GM19328 (cell line): ENCODE data around the gene IL12RB1.
"Not testable (repeated sequence)": the region's sequence is repeated elsewhere in the genome, so short reads cannot be mapped to it uniquely, and the experiment has no call there.

Source experiments
- ATAC-seq: cut with Tn5 transposase; IDR thresholded peaks from one replicate; pipeline ENCODE4 v1.9.1; 2021; ENCODE audit warnings: mild to moderate bottlenecking, moderate library complexity; ENCODE audit not compliant: unreplicated experiment

The IL12RB1 gene

DNA sequence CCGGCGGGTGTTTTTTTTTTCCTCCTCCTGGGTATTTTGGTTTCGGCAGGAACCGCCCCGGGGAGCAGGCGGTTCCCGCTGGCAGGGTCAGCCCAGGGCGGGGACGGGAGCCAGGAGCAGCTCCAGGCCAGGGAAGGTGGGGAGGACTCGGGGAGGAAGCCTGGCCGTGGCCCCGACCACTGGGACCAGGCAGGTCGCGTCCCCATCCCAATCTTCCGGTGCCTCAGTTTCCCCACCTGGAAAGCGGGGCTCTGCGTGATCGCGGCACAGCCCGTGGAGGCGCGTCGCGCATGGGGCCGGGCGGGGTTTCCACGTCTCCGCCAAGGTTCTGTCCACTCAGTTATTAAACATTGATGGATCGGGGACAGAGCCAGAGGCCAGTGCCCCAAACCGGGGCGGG lies 34.8 kb downstream of the IL12RB1 start:
- ATAC-seq = no peak

DNA sequence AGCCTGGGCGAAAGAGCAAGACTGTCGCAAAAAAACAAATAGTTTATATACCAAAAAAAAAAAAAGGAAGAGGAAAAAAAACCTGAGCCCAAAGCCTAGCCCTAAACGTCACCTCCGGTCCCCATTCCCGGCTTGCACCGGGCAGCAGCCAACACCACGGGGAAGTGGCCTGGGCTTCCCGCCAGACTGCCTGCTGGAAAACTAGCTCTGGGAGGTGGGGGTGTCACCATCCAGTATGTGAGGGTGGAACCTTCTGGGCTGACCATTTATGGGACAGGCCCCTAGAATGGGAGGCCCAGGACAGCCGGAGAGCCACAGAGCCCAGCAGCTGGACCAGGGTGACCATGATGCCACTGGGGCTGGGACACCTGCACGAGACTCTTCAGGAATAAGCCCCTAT lies 37.3 kb downstream of the IL12RB1 start:
- ATAC-seq = no peak

DNA sequence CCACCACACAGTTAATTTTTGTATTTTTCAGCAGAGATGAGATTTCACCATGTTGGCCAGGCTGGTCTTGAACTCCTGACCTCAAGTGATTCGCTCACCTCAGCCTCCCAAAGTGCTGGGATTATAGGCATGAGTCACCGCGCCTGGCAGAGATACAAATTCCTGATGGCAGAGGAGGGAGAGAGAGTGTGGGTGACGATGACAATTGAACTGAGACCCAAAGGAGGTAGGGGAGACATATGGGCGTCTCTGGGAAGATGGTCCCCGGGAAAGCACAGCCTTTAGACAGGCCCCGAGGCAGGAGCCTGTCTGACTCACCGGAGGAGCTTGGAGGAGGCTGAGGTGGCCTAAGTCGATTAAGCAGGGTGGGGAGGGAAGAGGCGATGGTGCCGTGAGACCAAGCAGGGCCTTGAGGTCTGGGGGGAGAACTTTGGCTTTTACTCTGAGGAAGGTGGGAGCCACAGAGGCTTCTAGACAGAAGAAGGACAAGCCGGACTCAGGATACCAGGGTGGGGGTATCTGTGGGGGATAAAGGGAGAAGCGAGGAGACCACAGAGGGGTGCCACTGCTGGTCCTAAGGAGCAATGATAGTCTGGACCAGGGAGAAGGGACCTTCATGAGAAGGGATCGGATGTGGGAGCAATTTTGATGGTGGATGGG lies 40.5 kb downstream of the IL12RB1 start:
- ATAC-seq = no peak

DNA sequence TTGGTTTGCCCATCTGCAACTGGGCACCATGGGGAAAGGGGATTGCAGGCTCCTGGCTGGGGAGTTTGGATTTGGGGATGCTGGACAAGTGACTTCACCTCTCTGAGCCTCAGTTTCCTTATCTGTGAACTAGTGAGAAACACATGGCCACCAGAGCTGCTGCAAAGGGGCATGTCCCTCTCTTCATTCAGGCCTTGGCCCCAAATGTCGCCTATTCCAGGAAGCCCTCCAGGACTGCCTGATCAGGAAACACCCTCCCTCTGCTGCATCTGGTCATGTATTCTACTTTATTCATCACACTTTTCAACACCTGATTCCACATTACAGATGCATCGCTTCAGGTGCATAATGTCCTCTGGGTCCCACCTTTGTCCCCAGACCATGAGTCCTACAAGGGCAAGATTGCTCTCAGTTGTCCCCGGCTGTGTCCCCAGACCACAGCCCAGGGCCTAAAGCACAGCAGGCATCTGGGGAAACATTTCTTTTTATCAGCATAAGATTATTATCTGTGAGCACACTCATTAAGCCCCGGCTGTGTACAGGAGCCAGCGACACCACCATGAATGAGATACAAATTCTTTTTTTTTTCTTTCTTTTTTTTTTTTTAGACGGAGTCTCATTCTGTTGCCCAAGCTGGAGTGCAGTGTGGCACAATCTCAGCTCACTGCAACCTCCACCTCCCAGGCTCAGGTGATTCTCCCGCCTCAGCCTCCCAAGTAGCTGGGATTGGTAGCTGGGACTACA lies 41.3 kb downstream of the IL12RB1 start:
- no peak for ATAC-seq

DNA sequence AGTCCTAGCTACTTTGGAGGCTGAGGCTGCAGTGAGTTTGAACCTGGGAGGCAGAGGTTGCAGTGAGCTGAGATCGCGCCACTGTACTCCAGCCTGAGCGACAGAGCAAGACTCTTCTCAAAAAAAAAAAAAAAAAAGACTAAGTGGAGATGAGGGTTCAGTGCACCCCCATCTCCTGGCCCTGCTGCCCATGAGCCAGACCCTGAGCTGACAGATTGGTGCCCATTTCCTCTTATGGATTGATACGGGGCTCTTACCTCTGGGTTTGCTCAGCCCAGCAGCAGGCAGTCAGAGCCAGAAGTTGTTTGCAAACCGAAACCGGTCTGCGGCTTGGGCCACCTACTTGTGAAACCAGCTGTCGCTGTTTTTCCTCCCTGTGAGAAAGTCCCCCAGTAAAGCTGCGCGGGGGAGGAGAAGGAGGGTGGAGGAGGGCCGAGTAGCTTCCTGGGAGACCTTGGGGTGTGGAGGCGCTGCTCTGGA lies 41.9 kb downstream of the IL12RB1 start:
- ATAC-seq = peak; percentile 80

DNA sequence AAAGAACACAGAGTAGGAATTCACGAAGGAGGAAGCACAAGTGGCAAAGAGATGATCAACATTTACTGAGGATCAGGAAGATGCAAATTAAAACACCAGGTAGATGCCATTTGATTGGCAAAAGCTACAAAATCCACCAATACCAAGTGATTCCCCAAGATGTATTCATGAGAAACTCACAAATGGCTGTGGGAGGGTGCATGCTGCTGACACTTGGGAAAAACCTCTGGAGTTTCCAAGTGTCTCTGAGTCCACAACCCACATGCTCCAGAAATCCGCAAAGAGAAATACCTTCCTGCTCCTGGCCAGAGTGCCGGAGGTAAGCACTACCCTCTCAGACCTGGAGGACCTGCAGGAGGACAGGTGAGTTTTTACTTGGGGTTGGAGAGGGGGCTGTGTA lies 43.1 kb downstream of the IL12RB1 start:
- ATAC-seq = no peak

DNA sequence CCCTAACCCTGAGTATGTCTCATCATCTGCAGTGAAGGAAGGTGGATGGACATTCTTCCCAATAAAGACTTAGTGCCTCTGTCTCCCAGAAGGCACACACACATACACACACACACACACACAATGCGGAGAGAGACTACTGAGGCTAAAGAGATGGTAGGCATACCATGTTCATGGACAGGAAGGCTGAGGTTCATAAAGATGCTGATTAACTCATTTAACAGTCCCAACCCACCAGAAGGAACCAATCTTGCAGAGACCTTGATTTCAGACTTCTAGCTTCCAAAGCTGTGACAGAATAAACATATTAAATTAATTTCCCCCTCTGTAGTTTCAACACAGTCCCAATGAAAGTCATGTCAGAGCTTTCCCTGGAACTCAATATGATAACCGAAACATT lies 45.7 kb downstream of the IL12RB1 start:
- no peak for ATAC-seq

DNA sequence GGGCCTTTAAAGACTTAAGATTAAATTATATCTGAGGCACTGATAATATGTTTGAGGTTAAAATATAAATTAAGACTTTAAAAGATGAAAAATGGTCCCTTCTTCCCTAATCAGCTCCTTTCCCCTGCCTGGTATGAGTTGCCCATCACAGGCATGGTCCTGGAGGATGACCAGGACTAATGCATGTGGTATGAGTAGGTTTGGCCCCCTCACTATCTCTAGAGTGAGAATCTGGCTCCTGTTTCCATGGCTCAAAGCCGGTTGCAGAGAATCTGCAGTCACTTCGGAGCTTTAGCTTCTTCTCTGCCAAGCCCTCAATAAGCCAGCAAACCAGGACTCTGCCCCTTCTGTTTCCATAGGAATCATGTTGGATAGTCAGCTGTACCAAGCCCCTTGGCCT lies 54.6 kb downstream of the IL12RB1 start:
- not testable (repeated sequence) for ATAC-seq

DNA sequence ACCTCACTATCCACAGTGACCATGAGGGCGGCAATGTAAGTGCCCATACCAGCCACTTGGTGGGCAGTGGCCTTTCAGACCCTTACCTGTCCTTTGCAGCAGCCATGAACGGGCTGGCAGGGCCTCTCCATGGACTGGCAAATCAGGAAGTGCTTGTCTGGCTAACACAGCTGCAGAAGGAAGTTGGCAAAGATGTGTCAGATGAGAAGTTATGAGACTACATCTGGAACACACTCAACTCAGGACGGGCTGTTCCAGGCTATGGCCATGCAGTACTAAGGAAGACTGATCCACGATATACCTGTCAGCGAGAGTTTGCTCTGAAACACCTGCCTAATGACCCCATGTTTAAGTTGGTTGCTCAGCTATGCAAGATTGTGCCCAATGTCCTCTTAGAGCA lies 55.3 kb downstream of the IL12RB1 start:
- not testable (repeated sequence) for ATAC-seq

DNA sequence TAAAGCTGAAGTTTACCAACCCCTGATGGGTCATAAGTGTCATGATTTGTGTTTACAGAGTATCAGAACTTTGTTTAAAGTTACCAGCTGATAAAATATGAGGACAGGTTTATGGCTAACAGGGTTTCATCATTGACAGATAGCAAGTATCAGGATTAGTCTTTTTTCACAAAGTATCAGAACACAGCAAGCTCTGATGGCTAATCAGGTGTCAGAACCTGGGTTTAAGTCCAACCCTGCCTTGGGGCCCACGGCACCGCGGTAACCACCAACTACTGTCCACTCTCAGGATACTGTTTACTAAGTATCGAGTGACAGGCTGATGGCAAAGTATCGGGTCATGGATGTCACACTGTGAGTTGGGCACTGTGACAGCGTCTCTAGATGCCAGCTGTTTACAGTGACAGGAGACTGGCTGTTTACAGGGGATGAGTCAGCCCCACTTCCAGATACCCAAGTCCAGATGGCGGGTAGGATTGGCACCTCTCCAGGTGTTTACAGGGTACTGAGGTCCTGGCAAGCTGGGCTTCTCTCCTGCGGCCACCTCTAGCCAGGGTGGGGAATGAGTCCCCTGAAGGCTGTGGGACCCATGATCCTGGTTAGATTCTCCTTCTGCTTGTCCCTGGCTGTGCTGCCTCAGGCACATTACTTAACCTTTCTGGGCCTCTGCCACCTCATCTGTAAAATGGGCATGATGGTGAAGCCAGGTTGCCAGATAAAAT lies 57.0 kb downstream of the IL12RB1 start:
- ATAC-seq = no peak

DNA sequence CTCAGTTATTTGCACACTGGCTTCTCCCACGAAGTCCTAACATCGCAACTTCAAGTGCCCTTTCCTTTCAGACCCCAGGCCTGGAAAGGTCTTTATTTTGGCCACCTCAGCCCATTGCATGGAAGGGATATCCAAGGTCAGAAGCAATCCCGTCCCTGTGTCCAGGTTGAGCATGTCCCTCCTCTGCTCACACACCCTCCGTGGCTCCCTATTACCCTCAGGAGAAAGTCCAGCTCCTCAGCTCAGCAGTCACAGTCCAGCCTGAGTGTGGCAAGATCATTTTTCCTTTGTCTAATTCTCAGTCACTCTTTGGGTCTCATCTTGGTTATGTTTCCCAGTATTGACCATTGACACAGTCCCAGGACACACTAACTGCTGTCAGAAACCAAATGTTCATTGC lies 59.6 kb downstream of the IL12RB1 start:
- ATAC-seq = no peak

DNA sequence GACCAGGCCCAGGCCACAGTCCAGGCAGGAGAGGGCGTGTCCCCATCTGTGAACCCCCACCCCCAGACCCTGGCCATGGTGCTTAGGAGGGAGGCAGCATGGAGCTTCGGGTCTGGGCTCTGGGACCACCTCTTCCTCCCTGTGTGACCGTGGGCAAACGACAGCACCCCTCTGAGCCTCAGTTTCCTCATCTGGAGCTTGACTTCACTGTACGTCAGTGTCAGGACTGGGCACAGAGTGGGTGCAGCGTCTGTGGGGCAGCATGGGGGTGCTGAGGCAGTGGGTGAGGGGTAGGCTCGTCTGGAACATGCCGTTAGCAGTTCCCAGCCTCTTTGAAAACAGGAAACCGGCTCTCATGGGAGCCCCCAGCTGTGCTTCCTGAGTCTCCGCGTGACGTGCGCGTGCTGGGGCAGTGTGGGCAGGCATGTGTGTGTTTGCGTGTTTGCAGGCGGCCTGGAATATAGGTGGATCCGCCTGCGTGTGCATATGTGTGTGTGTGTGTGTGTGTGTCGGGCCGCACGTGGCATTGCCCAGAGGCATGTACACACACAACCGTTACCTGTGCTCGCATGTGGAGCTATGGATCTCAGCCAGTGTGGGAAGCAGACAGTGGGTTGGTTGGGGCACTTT lies 63.0 kb downstream of the IL12RB1 start:
- no peak for ATAC-seq

DNA sequence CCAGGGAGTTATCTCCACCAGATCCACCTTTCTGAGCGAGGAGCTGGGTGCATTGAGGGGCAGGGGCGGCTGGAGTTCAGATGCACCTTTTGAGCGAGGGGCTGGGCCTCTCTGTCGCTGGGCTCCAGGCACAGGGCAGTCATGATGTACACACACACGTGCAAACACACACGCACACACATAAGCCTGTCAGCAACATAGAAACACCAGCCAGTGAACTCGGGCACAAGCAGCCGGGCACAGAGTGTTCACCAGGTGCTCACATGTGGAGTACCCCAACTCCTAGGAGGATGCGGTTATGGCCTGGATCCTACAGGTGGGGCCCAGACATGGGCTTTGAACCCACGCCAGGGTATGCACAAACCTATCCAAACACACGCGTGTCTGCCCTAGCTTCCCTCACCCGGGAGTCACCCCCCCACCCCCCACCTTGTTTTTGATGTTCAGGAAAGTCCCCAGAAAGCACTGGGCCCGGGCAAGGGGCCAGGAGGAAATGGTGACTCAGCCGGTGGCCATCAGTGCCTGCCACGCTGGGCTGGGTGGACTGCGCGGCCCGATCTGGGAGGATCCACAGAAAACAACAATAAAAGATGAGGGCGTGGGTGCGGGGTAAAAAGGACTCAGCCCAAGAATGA lies 65.5 kb downstream of the IL12RB1 start:
- no peak for ATAC-seq

DNA sequence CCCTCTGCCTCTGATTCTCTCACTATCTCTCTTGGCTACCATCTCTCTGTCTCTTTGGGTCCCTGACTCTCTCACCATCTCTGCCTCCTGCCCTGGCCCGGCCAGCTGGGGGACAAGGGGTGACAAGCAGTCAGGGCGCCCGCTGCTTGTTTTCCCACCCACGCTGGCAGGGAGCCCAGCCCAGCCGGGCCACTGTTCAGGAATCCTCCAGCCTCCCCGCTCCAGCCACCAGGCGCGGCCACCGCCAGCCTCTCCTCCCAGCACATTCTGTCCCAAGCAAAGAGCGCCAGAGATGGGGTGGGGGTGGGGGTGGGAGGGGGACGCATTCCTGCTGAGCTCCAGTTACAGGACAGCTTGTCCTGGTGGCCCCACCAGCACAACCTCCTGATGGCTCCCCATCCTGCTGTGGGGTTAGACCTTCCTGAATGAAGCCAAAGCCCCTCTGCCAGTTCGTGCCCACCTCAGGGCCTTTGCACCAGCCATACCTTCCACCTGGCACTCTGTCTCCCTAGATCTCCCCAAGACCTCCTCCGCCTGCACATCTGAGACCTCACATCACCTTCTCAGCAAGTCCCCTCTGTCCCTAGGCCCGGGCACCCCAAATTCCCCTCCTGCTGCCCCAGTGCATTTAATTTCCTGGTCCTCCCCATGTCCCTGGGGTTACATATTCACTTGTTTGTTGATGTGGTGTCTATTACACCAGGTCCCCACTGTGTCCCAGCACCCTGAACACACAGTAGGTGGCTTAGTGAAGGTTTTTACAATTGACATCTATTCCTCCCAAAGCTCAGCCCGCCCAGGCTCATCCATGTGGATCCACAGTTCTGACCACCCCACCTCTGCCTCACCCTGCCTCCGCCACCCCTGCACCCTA lies 66.3 kb downstream of the IL12RB1 start:
- no peak for ATAC-seq

DNA sequence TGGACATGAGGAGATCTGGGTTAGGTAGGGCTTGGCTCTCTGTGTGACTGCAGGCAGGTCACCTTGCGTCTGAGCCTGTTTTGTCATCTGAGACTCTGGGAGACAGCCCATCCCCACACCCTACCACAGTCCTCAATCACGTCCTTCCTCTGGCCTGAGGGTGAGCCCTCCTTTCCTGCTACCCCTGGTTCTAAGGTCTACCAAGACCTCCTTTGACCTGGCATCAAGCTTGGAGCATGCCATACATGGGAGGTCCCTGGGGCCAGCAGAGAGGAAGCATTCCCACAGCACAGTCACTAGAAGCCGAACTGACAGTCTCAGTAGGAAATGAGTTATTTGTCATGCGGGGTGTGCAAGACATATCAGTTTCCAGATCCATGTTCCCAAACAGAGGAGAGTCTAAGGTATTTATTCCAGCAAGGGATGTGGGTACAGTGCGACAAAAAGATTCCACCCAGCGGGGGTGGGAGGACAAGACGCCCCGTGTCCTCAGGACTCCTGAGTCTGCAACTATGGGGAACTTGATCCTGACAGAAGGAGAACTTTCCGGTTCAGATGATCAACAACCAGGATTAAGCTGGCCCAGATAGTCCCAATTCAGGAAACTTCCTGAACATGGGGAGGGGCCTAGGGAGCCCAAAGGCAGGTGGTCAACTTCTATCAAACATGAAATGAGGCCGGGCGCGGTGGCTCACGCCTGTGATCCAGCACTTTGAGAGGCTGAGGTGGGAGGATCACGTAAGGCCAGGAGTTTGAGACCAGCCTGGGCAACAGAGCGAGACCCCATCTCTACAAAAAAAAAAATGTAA lies 69.3 kb downstream of the IL12RB1 start:
- no peak for ATAC-seq

DNA sequence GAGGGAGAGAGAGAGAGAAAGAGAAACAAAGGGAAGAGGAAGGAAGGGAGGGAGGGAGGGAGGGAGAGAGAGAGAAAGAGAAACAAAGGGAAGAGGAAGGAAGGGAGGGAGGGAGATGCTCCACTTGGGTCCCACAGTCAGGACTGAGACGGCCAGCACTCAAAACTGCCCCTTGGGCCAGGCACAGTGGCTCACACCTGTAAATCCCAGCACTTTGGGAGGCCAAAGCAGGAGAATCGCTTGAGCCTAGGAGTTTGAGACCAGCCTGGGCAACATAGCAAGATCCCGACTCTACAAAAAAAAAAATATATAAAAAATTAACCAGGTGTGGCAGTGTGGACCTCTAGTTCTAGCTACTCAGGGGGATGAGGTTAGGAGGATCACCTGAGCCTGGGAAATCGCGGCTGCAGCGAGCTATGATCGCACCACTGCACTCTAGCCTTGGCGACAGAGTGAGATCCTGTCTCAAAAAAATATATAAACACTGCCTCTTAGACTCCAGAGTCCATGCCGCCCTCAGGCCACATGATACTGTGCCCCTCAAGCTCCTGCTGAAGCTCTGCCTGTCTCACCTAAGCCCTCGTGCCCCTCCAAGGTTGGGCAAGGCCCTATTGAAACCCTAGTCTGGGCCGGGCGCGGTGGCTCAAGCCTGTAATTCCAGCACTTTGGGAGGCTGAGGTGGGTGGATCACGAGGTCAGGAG lies 70.4 kb downstream of the IL12RB1 start:
- no peak for ATAC-seq

DNA sequence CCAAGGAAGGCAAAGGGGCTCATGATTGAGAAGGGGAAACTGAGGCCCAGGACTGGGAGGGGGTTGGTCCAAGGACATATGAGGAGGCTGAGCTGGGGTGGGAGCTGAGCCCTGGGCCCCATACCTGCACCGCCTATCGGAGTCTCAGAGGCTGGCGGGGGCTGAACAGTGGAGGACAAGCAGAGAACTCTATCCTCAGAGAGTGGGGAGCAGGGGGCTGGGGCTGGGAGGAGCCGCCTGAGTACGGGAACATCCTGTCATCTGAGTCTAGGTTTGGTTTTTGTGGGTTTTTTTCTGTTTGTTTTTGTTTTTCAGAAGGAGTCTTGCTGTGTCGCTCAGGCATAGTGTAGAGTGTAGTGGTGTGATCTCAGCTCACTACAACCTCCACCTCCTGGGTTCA lies 72.5 kb downstream of the IL12RB1 start:
- no peak for ATAC-seq
